Hepatocyte (in vitro differentiated cells): ENCODE measurements around the gene STK32B.

Experiments used
- EZH2 ChIP-seq: fragments of 200-600 bp; sonication (generic); IDR thresholded peaks from 2 replicates; pipeline ENCODE4 v1.6.1; 2016; ENCODE audit warnings: antibody characterized with exemption, mild to moderate bottlenecking, borderline replicate concordance
- TF ChIP-seq, protein P1 (sequence below): fragments of 200-600 bp; sonication (generic); IDR thresholded peaks from 2 replicates; pipeline ENCODE4 v1.5.1; 2016; ENCODE audit warnings: antibody characterized with exemption, mild to moderate bottlenecking; ENCODE audit not compliant: poor library complexity

GRCh38 chr4:5278213-5278612 is 226.9 kb downstream of the STK32B start:
- TF ChIP-seq, protein P1, sequence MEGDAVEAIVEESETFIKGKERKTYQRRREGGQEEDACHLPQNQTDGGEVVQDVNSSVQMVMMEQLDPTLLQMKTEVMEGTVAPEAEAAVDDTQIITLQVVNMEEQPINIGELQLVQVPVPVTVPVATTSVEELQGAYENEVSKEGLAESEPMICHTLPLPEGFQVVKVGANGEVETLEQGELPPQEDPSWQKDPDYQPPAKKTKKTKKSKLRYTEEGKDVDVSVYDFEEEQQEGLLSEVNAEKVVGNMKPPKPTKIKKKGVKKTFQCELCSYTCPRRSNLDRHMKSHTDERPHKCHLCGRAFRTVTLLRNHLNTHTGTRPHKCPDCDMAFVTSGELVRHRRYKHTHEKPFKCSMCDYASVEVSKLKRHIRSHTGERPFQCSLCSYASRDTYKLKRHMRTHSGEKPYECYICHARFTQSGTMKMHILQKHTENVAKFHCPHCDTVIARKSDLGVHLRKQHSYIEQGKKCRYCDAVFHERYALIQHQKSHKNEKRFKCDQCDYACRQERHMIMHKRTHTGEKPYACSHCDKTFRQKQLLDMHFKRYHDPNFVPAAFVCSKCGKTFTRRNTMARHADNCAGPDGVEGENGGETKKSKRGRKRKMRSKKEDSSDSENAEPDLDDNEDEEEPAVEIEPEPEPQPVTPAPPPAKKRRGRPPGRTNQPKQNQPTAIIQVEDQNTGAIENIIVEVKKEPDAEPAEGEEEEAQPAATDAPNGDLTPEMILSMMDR = no peak
- no peak for TF ChIP-seq EZH2
